Measurements from ENCODE around the gene DGKI. TPM values are rescaled to one million over a fixed set of nuclear protein-coding genes. Genes with fewer than 3 reads are reported as not detected.

Gene DGKI
- total RNA-seq, 4 donors from 2014 or later: 0.44 to 1.1 (median 1.0) TPM; not detected in 1

GRCh38 chr7:137689761-137690160 lies 157.0 kb downstream of the DGKI start:
- H3K27ac ChIP-seq: no peak overlapping the region
- intact Hi-C loops (cut with DNase I): no loop called here
- 52 to 73% methylated on average over 2 of the region's 2 CpGs for WGBS, 2 donors
- no peak overlapping the region for H3K4me3 ChIP-seq
- no peak for DNase-seq
- TF ChIP-seq POLR2A (IDR thresholded peaks at IDR 0.05) (no peak), CTCF (IDR thresholded peaks at IDR 0.05) (no peak)
- H3K9me3 ChIP-seq: no peaks in the 10 kb centered on the region
- no peaks in the 10 kb centered on the region for H3K36me3 ChIP-seq
- no peaks in the 10 kb centered on the region for H3K27me3 ChIP-seq
- no peaks in the 10 kb centered on the region for H3K4me1 ChIP-seq

GRCh38 chr7:137687556-137688265 lies 159.1 kb downstream of the DGKI start:
- H3K36me3 ChIP-seq: no peaks in the 10 kb centered on the region
- no peak overlapping the region for H3K4me3 ChIP-seq
- no peaks in the 10 kb centered on the region for H3K4me1 ChIP-seq
- TF ChIP-seq POLR2A (IDR thresholded peaks at IDR 0.05): no peak
- no peak for TF ChIP-seq CTCF (IDR thresholded peaks at IDR 0.05)
- 71 to 74% methylated on average over 8 of the region's 8 CpGs for WGBS, 2 donors
- intact Hi-C loops (cut with DNase I): no loop called here
- no peaks in the 10 kb centered on the region for H3K27me3 ChIP-seq
- no peaks in the 10 kb centered on the region for H3K9me3 ChIP-seq
- no peak overlapping the region for H3K27ac ChIP-seq
- DNase-seq: no peak

- DNase-seq: no peak
- H3K9me3 ChIP-seq: no peaks in the 10 kb centered on the region
- 53 to 60% methylated on average over 3 of the region's 3 CpGs for WGBS, 2 donors
- H3K4me1 ChIP-seq: no peaks in the 10 kb centered on the region
- H3K4me3 ChIP-seq: no peak overlapping the region
- intact Hi-C loops (cut with DNase I): no loop called here
- H3K36me3 ChIP-seq: no peaks in the 10 kb centered on the region
- no peak overlapping the region for H3K27ac ChIP-seq
- TF ChIP-seq POLR2A (IDR thresholded peaks at IDR 0.05) (no peak), CTCF (IDR thresholded peaks at IDR 0.05) (no peak)
- no peaks in the 10 kb centered on the region for H3K27me3 ChIP-seq
Measured at GRCh38 chr7:137685433-137686164, 161.2 kb downstream of the DGKI start.

- intact Hi-C loops (cut with DNase I): no loop called here
- Histone ChIP-seq H3K36me3 (no peaks in the 10 kb centered on the region), H3K27me3 (no peaks in the 10 kb centered on the region), H3K4me1 (no peaks in the 10 kb centered on the region), H3K9me3 (no peaks in the 10 kb centered on the region), H3K4me3 (no peak overlapping the region), H3K27ac (no peak overlapping the region)
- DNase-seq: no peak
- no peak for TF ChIP-seq CTCF (IDR thresholded peaks at IDR 0.05)
- no peak for TF ChIP-seq POLR2A (IDR thresholded peaks at IDR 0.05)
- WGBS, 2 donors: 85 to 88% methylated on average over 8 of the region's 8 CpGs
Measured at GRCh38 chr7:137684776-137685175, 162.0 kb downstream of the DGKI start.

GRCh38 chr7:137684316-137684715 lies 162.5 kb downstream of the DGKI start:
- Histone ChIP-seq H3K36me3 (no peaks in the 10 kb centered on the region), H3K27me3 (no peaks in the 10 kb centered on the region), H3K9me3 (no peaks in the 10 kb centered on the region), H3K4me1 (no peaks in the 10 kb centered on the region), H3K27ac (no peak overlapping the region), H3K4me3 (no peak overlapping the region)
- no peak for DNase-seq
- 60 to 67% methylated on average over 7 of the region's 7 CpGs for WGBS, 2 donors
- TF ChIP-seq CTCF (IDR thresholded peaks at IDR 0.05): no peak
- no peak for TF ChIP-seq POLR2A (IDR thresholded peaks at IDR 0.05)
- intact Hi-C loops (cut with DNase I): no loop called here
